COLO668 (cell line): ENCODE measurements around the gene MINDY4.

Experiments used
- DNase-seq: peaks from one replicate; lab custom pipeline; 2025; ENCODE audit not compliant: unreplicated experiment; lab: John Stamatoyannopoulos, UW

MINDY4 gene

DNA sequence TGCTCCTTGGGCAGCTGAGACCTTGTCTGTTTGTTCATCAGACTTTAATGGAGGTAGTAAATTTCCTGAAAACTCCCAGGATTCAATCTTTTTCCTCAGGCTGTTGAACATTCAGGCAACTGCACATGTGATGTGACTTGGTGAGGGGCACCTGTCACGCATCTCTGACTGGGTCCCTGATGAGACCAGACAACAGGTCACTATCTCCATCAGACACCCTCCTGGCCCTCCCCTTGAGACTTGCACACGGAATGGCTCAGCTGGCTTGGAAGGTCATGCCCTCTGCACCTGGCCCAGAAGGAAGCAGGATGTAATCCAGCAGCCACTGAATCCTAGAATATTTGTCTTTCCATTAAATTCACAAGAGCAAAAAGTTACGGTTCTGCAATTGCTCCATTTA lies 156.3 kb downstream of the MINDY4 start:
- DNase-seq, result no peak

DNA sequence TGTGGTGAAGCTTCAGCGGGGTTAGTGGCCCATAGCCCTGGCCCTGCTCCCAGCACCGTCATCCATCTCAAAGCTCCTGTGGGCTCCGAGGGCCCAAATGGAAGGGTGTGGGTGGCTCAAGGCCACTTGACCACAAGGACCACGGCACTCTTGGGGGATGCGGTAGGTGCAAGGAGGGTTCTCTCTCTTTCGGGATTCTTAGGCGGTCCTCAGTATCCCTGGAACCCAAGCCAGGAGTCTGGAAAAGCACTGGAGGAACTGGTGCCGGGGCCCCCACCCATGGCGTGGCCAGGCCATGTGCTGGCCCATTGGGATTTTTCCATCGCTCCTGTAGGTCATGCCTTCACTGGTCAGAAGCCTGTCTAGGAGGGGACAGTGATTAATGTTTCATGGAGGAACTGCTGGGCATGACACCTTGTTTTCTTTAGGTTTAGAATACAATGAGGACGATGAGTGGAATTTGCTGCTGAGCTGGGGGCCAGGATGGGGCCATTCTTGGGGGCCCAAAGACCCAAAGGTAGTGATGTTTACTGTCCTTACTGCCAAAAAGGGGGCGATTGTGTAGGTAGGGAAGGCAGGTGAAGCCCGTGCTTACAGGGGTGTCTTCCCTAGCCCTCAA lies 157.1 kb downstream of the MINDY4 start:
- DNase-seq, result no peak

- DNase-seq, result no peak
Measured at GRCh38 chr7:30929686-30930085, 158.5 kb downstream of the MINDY4 start.

DNA sequence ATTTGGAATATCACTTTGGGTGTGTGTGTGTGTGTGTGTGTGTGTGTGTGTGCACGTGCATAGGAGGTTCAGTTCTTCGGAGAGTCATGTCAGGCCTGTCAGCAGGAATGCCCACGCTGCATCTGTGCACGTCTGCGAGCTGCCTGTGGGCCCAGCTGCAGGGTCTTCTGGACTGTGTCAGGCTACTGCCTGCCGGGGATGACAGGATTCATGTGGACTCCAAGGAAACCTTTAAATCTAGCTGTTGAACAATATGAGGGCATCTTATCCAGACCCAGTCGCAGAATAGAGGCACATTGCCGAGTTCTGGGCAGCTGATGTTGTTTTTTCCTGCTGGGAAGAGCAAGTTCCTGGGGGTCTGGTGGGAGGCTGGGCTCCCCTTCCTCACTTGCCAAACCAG lies 159.4 kb downstream of the MINDY4 start:
- no peak for DNase-seq

- DNase-seq, result no peak
Measured at GRCh38 chr7:30931161-30931928, 160.1 kb downstream of the MINDY4 start.

- DNase-seq, result no peak
Measured at GRCh38 chr7:30931929-30932540, 160.8 kb downstream of the MINDY4 start.

- no peak for DNase-seq
Measured at GRCh38 chr7:30932562-30932961, 161.3 kb downstream of the MINDY4 start.

GRCh38 chr7:30933124-30933974 lies 162.1 kb downstream of the MINDY4 start:
- DNase-seq, result no peak

DNA sequence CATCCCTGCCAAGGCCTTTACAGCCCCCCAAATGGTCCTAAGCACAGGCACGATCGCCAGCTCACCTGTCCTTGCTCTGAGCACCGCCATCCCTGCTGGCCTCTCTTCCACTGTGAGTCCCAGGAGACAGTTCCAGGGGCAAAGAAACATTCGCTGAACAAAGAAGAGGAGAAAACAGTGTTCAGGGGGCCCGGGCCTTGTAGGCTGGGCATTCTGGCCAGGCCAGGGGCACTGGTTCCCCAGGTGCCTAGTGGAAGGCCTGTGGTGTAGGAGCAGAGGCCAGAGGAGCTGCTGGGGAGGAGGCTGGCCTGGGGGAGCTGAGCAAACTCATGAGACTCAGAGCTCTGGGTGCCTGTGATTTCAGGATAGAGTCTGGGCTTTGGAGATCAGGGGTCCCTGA lies 163.0 kb downstream of the MINDY4 start:
- no peak for DNase-seq

GRCh38 chr7:30934732-30935568 lies 163.7 kb downstream of the MINDY4 start:
- DNase-seq, result no peak

DNA sequence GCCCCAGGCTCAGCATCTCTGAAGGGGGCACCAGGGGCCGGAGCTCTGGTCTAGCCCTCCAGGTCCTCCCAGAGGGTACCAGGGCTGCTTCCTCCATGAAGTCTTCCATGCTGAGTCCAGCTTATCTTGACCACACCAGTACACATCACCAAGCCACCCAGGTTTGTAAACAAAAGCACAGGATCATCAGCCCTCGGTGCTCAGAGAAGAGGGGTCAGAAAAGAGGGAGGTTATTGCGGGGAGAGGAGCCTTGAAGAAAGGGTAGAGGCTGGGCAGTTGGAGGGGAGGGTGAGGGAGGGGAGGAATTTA lies 164.3 kb downstream of the MINDY4 start:
- DNase-seq, result no peak

GRCh38 chr7:30936650-30937245 lies 165.5 kb downstream of the MINDY4 start:
- no peak for DNase-seq

DNA sequence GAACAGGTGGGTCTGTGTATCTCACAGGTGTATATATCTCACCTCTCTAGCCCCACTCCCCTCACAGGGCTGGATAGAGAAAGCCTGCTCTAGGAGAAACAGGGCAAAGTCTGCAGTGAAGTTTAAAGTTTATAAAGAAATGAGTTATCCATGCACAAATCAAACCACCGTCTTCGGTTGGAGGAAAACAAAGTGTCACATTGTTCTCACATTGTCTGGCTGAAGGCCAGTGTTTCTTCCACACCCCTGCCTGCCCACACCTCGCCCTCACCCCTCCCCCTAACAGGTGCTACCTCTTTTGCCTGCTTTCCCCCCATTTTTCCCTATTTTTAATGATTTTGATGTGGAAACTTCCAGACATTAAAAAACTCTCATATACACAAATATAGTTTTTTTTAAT lies 166.2 kb downstream of the MINDY4 start:
- DNase-seq, result no peak

GRCh38 chr7:30938435-30939316 lies 167.5 kb downstream of the MINDY4 start:
- DNase-seq, result peak; percentile 83

GRCh38 chr7:30941582-30942323 lies 170.5 kb downstream of the MINDY4 start:
- no peak for DNase-seq
